A673 (cell line): ENCODE results near the gene BTLA.

Experiments
- EZH2 ChIP-seq: fragments of 200-600 bp; sonication (generic); IDR thresholded peaks from 2 replicates; pipeline ENCODE4 v1.6.1; 2017; ENCODE audit warnings: borderline replicate concordance, low read depth, mild to moderate bottlenecking, mixed read lengths, antibody characterized with exemption, low read length; ENCODE audit not compliant: poor library complexity, severe bottlenecking
- TF ChIP-seq, protein P1 (sequence below): fragments of 300-800, 200-600 bp; sonication (generic); conservative IDR thresholded peaks from 2 replicates; pipeline ENCODE4 v1.5.1; 2017; ENCODE audit warnings: low read depth, mild to moderate bottlenecking, antibody characterized with exemption, low read length, moderate library complexity, mixed read lengths

DNA sequence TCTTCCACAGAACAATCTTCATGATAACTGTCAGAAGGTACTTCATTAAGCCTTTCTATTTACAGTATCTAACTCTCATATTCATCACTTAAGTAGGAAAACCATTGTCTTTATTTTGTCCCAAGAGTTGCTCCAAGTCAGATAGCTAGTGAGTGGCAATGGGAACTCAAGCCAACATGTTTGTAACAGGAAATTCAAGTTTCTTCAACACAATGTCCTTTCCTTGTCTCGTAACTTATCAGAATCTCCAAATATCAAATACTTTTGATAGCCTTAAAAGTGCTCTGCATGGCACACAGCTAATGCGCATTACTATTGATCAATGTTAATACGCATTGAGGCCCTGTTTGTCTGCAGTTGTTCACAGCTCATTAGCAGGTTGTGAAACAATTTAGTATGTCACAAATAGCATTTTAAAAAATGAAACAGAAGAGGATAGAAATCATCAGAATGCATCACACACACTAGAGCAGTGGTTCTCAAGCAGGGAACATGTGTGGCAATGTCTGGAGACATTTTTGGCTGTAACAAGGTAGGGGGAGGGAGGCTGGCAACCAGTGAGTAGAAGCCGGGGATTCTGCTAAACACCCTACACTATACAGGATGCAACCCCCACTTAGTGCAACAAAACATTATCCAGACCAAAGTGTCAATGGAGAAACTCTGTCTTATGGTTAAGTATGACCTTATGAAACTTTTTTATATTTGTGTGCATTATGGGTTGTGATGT is 27.5 kb downstream of the BTLA start:
- no peak for TF ChIP-seq EZH2
- TF ChIP-seq, protein P1, sequence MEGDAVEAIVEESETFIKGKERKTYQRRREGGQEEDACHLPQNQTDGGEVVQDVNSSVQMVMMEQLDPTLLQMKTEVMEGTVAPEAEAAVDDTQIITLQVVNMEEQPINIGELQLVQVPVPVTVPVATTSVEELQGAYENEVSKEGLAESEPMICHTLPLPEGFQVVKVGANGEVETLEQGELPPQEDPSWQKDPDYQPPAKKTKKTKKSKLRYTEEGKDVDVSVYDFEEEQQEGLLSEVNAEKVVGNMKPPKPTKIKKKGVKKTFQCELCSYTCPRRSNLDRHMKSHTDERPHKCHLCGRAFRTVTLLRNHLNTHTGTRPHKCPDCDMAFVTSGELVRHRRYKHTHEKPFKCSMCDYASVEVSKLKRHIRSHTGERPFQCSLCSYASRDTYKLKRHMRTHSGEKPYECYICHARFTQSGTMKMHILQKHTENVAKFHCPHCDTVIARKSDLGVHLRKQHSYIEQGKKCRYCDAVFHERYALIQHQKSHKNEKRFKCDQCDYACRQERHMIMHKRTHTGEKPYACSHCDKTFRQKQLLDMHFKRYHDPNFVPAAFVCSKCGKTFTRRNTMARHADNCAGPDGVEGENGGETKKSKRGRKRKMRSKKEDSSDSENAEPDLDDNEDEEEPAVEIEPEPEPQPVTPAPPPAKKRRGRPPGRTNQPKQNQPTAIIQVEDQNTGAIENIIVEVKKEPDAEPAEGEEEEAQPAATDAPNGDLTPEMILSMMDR, result no peak
